HepG2 (cell line): Measurements from ENCODE around the gene NDUFA13. TPM values are rescaled to one million over a fixed set of nuclear protein-coding genes. Genes with fewer than 3 reads are reported as not detected.

Experiments used
- ATAC-seq: fragments of 200-7000 bp; cut with Tn5 transposase; 3 replicates; pipeline ENCODE4 v1.9.1; 2020; ENCODE audit warnings: mild to moderate bottlenecking, moderate library complexity
- BruUV-seq: library from RNA; stranded (reverse); fragments of 400-500 nt; replicated peaks from 2 replicates; lab custom pipeline; 2021; lab: Mats Ljungman, UMichigan
- CTCF ChIA-PET: fragments of 300-600 bp; formaldehyde crosslinking; extraction: SDS; loops from one replicate; lab custom pipeline; 2021; ENCODE audit warnings: low total read pairs, inconsistent platforms, low intra/inter-chr PET ratio; lab: Yijun Ruan, JAX
- POLR2A ChIA-PET: fragments of 350-600 bp; sonication (Branson Sonifier 250); formaldehyde crosslinking; loops from one replicate; lab custom pipeline; 2020; ENCODE audit warnings: antibody characterized with exemption, inconsistent platforms; lab: Yijun Ruan, JAX
- DNase-seq: peaks from one replicate; pipeline ENCODE4 v3.0.0-alpha.2; 2015; ENCODE audit warnings: low spot score
- FAIRE-seq: peaks from 3 replicates; lab custom pipeline; 2011; peaks lifted over from hg19 to GRCh38; lab: Jason Lieb, UNC
- H2AFZ ChIP-seq: one replicate; pipeline ENCODE4 v1.6.1; 2011; ENCODE audit warnings: low read length, inconsistent platforms
- H3K27ac ChIP-seq: fragments of 300-600 bp; 3 replicates; pipeline ENCODE4 v1.8.0; 2011; ENCODE audit warnings: mixed run types, mild to moderate bottlenecking, mixed read lengths, low read length, inconsistent platforms; ENCODE audit not compliant: insufficient read depth; ENCODE audit errors: extremely low read length
- H3K27me3 ChIP-seq, 2 experiments: fragments of 200-600 bp in 1 of 2; 2 replicates in 1 of 2; 3 replicates in 1 of 2; pipeline versions ENCODE4 v1.6.0 to v1.8.0; 2011; ENCODE audit warnings: low read length in 2 of 2, mild to moderate bottlenecking in 2 of 2, moderate library complexity in 2 of 2, inconsistent platforms in 1 of 2; ENCODE audit not compliant: insufficient read depth in 2 of 2, control insufficient read depth in 1 of 2
- H3K36me3 ChIP-seq, 2 experiments: fragments of 200-600 bp in 1 of 2; replicated peaks in 1 of 2; 2 replicates in 1 of 2; 3 replicates in 1 of 2; pipeline versions ENCODE4 v1.5.1 to v1.8.0; 2011; ENCODE audit warnings: low read length in 2 of 2, inconsistent platforms in 1 of 2; ENCODE audit not compliant: insufficient read depth in 2 of 2, control insufficient read depth in 1 of 2
- H3K4me1 ChIP-seq: 2 replicates; pipeline ENCODE4 v1.5.1; 2012; ENCODE audit warnings: low read length, inconsistent platforms; ENCODE audit not compliant: insufficient read depth
- H3K4me2 ChIP-seq: 2 replicates; pipeline ENCODE4 v1.6.0; 2011; ENCODE audit warnings: low read depth, low read length, inconsistent platforms
- H3K4me3 ChIP-seq, 3 experiments: fragments of 200-600 bp in 1 of 3; sonication (generic), shearing (Covaris generic) in 1 of 3; replicated peaks in 1 of 3; 2 replicates each; pipeline ENCODE4 v1.5.1; 2011 to 2016; ENCODE audit warnings: low read length in 3 of 3, inconsistent platforms in 2 of 3, low read depth in 2 of 3, mild to moderate bottlenecking in 2 of 3, control low read depth in 1 of 3, mixed read lengths in 1 of 3; ENCODE audit not compliant: insufficient read depth in 1 of 3
- H3K79me2 ChIP-seq: one replicate; pipeline ENCODE4 v1.6.1; 2011; ENCODE audit warnings: low read length, inconsistent platforms; ENCODE audit not compliant: insufficient read depth
- H3K9ac ChIP-seq: 2 replicates; pipeline ENCODE4 v1.6.0; 2011; ENCODE audit warnings: mild to moderate bottlenecking, low read depth, low read length, inconsistent platforms; ENCODE audit not compliant: insufficient read depth
- H3K9me3 ChIP-seq: 2 replicates; pipeline ENCODE4 v1.5.1; 2012; ENCODE audit warnings: mild to moderate bottlenecking, low read length
- H4K20me1 ChIP-seq: 2 replicates; pipeline ENCODE4 v1.6.0; 2011; ENCODE audit warnings: inconsistent platforms, mild to moderate bottlenecking, low read length, moderate library complexity; ENCODE audit not compliant: insufficient read depth
- MEIS2 ChIP-seq: sonication (generic); formaldehyde crosslinking; IDR thresholded peaks from 2 replicates; pipeline ENCODE4 v1.9.0; 2021; ENCODE audit warnings: mild to moderate bottlenecking, missing genetic modification reagents
- NR0B2 ChIP-seq: sonication (generic); formaldehyde crosslinking; IDR thresholded peaks from 2 replicates; pipeline ENCODE4 v1.4.0; 2020; ENCODE audit warnings: mild to moderate bottlenecking, missing genetic modification reagents
- REST ChIP-seq, 2 experiments: IDR thresholded peaks; 2 replicates each; pipeline ENCODE4 v1.6.1; 2011 to 2012; ENCODE audit warnings: low read length in 2 of 2, borderline replicate concordance in 1 of 2, low read depth in 1 of 2, mild to moderate bottlenecking in 1 of 2, moderate library complexity in 1 of 2
- ZFAT ChIP-seq: sonication (generic); formaldehyde crosslinking; conservative IDR thresholded peaks from 2 replicates; pipeline ENCODE4 v1.8.1; 2023; ENCODE audit warnings: missing genetic modification reagents, inconsistent platforms
- ZNF282 ChIP-seq: fragments of 450-650 bp; IDR thresholded peaks from 2 replicates; pipeline ENCODE4 v1.6.1; 2018; ENCODE audit not compliant: partially characterized antibody
- WGBS: methylation state at CpG from one replicate; pipeline ENCODE4 v1.1.6; 2017; ENCODE audit warnings: low lambda C conversion rate; 5-methylcytosine and 5-hydroxymethylcytosine counted together
- in situ Hi-C: cut with HindIII; loops from 2 replicates; pipeline ENCODE4 v1.10.0; 2017; ENCODE audit warnings: low pct_unique_long_range_greater_than_20kb; ENCODE audit not compliant: extremely low pct_ligation_motif_present
- intact Hi-C: fragments of 100-400 bp; cut with micrococcal nuclease; formaldehyde crosslinking; loops from one replicate; pipeline ENCODE4 v1.10.0; 2022; ENCODE audit not compliant: unreplicated experiment
- polyA plus RNA-seq, 8 experiments: library from polyadenylated mRNA; depleted of rRNA in 3 of 8; stranded (reverse) in 7 of 8; unstranded in 1 of 8; fragments of >200 nt; fragmentation: Illumina TruSeq in 4 of 8; extraction: Trizol in 4 of 8; gene quantifications; 2 replicates each; pipeline versions ENCODE4 v1.2.1 to v1.2.3, GENCODE V29; 2011 to 2016; ENCODE audit warnings: low read depth in 4 of 8, missing spikeins in 1 of 8, mixed read lengths in 1 of 8; ENCODE audit not compliant: insufficient read depth in 1 of 8
- total RNA-seq, 5 experiments: library from RNA; depleted of rRNA; stranded (reverse); fragments of >200 nt; fragmentation: Illumina TruSeq; extraction: Trizol; gene quantifications; 2 replicates each; pipeline ENCODE4 v1.2.3, GENCODE V29; 2016; ENCODE audit warnings: low read depth in 1 of 5
- TF ChIP-seq, protein P1 (sequence below): sonication (generic); formaldehyde crosslinking; conservative IDR thresholded peaks from 2 replicates; pipeline ENCODE4 v1.4.0; 2020; ENCODE audit warnings: missing genetic modification reagents
- TF ChIP-seq, protein P2 (sequence below), 2 experiments: fragments of 450-650 bp in 1 of 2; sonication (generic) in 1 of 2; formaldehyde crosslinking in 1 of 2; IDR thresholded peaks; 2 replicates each; pipeline versions ENCODE4 v1.6.1 to v1.8.0; 2016 to 2022; ENCODE audit warnings: antibody characterized with exemption in 1 of 2, mild to moderate bottlenecking in 1 of 2, missing genetic modification reagents in 1 of 2

Gene NDUFA13
- total and polyA plus RNA-seq, 2 of the 13 experiments (the other 11 are each of a cell fraction or from before 2014, with no cell fraction given), result 337 to 366 TPM

DNA sequence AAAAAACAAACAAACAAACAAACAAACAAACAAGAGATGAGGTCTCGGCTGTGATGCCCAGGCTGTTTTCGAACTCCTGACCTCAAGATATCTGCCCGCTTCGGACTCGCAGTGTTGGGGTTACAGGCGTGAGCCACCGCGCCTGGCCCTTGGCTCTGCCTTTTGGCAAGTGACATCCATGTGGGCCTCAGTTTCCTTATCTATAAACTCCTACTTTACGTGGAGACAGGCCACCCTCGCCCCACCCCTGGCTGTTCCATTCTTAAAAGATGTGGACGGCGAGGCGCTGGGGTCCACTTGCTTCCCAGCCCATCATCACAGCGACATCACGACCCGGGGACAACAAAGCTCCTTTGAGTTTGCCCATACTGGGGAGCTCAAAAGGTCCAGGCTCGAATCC lies 2.3 kb upstream of the NDUFA13 start:
- POLR2A ChIA-PET, result no interaction called here
- peaks cover 17% of the 10 kb centered on the region for H3K79me2 ChIP-seq
- in situ Hi-C loops, result no loop called here
- intact Hi-C loops, result no loop called here
- H3K36me3 ChIP-seq, result no peaks in the 10 kb centered on the region
- no peak overlapping the region for H3K4me3 ChIP-seq
- ATAC-seq (no peak), DNase-seq (no peak), FAIRE-seq (no peak)
- H3K9me3 ChIP-seq, result no peaks in the 10 kb centered on the region
- H4K20me1 ChIP-seq, result no peaks in the 10 kb centered on the region
- BruUV-seq, result no TSS peak
- H3K27ac ChIP-seq, result no peak overlapping the region
- peaks cover 17% of the 10 kb centered on the region for H3K4me1 ChIP-seq
- CTCF ChIA-PET, result no interaction called here
- 97% methylated on average over 17 of the region's 17 CpGs for WGBS
- no peak overlapping the region for H3K4me2 ChIP-seq
- H3K27me3 ChIP-seq, result no peaks in the 10 kb centered on the region; a peak in 1 of 5 replicates
- H3K9ac ChIP-seq, result no peak overlapping the region
- no peak overlapping the region for H2AFZ ChIP-seq
- TF ChIP-seq, protein P1, sequence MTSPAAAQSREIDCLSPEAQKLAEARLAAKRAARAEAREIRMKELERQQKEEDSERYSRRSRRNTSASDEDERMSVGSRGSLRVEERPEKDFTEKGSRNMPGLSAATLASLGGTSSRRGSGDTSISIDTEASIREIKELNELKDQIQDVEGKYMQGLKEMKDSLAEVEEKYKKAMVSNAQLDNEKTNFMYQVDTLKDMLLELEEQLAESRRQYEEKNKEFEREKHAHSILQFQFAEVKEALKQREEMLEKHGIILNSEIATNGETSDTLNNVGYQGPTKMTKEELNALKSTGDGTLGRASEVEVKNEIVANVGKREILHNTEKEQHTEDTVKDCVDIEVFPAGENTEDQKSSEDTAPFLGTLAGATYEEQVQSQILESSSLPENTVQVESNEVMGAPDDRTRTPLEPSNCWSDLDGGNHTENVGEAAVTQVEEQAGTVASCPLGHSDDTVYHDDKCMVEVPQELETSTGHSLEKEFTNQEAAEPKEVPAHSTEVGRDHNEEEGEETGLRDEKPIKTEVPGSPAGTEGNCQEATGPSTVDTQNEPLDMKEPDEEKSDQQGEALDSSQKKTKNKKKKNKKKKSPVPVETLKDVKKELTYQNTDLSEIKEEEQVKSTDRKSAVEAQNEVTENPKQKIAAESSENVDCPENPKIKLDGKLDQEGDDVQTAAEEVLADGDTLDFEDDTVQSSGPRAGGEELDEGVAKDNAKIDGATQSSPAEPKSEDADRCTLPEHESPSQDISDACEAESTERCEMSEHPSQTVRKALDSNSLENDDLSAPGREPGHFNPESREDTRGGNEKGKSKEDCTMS (CRISPR knock-in tag), result no peak
- no peak for TF ChIP-seq ZNF282
- no peak for TF ChIP-seq REST (IDR thresholded peaks at IDR 0.05; ENCODE audit: borderline replicate concordance in 1 of 2, low read depth in 1 of 2, low read length in 2 of 2)
- no peak for TF ChIP-seq MEIS2 (CRISPR knock-in tag)
- TF ChIP-seq, protein P2, sequence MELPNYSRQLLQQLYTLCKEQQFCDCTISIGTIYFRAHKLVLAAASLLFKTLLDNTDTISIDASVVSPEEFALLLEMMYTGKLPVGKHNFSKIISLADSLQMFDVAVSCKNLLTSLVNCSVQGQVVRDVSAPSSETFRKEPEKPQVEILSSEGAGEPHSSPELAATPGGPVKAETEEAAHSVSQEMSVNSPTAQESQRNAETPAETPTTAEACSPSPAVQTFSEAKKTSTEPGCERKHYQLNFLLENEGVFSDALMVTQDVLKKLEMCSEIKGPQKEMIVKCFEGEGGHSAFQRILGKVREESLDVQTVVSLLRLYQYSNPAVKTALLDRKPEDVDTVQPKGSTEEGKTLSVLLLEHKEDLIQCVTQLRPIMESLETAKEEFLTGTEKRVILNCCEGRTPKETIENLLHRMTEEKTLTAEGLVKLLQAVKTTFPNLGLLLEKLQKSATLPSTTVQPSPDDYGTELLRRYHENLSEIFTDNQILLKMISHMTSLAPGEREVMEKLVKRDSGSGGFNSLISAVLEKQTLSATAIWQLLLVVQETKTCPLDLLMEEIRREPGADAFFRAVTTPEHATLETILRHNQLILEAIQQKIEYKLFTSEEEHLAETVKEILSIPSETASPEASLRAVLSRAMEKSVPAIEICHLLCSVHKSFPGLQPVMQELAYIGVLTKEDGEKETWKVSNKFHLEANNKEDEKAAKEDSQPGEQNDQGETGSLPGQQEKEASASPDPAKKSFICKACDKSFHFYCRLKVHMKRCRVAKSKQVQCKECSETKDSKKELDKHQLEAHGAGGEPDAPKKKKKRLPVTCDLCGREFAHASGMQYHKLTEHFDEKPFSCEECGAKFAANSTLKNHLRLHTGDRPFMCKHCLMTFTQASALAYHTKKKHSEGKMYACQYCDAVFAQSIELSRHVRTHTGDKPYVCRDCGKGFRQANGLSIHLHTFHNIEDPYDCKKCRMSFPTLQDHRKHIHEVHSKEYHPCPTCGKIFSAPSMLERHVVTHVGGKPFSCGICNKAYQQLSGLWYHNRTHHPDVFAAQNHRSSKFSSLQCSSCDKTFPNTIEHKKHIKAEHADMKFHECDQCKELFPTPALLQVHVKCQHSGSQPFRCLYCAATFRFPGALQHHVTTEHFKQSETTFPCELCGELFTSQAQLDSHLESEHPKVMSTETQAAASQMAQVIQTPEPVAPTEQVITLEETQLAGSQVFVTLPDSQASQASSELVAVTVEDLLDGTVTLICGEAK (IDR thresholded peaks at IDR 0.05), result no peak
- TF ChIP-seq, protein P2 (CRISPR knock-in tag; IDR thresholded peaks at IDR 0.05), result no peak
- no peak for TF ChIP-seq NR0B2 (CRISPR knock-in tag)
- no peak for TF ChIP-seq ZFAT (CRISPR knock-in tag)
